Fibroblast of skin of scalp (primary cell): ENCODE measurements around the gene ART5.
A peak's percentile ranks its signal among the peaks of the same experiment; 100 is the strongest.
"Not testable (repeated sequence)": the region's sequence is repeated elsewhere in the genome, so short reads cannot be mapped to it uniquely, and the experiment has no call there.

Experiments used
- DNase-seq: peaks from one replicate; pipeline ENCODE4 v3.0.0-alpha.2; 2013

ART5 gene

GRCh38 chr11:3616721-3617460 lies 24.9 kb downstream of the ART5 start:
- no peak for DNase-seq

- DNase-seq: no peak
These were observed 25.8 kb downstream of the ART5 start for GRCh38 chr11:3615998-3616397.

- peak; percentile 21 for DNase-seq
These were observed 27.0 kb downstream of the ART5 start for GRCh38 chr11:3614742-3615171.

- DNase-seq: no peak
These were observed 27.6 kb downstream of the ART5 start for GRCh38 chr11:3613998-3614741.

GRCh38 chr11:3611976-3612678 lies 29.7 kb downstream of the ART5 start:
- DNase-seq: no peak

- no peak for DNase-seq
These were observed 30.9 kb downstream of the ART5 start for GRCh38 chr11:3610846-3611245.

- peak; percentile 40 for DNase-seq
These were observed 32.2 kb downstream of the ART5 start for GRCh38 chr11:3609416-3610265.

- no peak for DNase-seq
These were observed 36.0 kb downstream of the ART5 start for GRCh38 chr11:3605771-3606203.

GRCh38 chr11:3605283-3605662 lies 36.5 kb downstream of the ART5 start:
- DNase-seq: no peak

GRCh38 chr11:3604167-3604566 lies 37.6 kb downstream of the ART5 start:
- no peak for DNase-seq

- not testable (repeated sequence) for DNase-seq
These were observed 41.6 kb downstream of the ART5 start for GRCh38 chr11:3600201-3600600.

- not testable (repeated sequence) for DNase-seq
These were observed 44.0 kb downstream of the ART5 start for GRCh38 chr11:3597743-3598142.

GRCh38 chr11:3591326-3591725 lies 50.5 kb downstream of the ART5 start:
- not testable (repeated sequence) for DNase-seq

GRCh38 chr11:3590193-3590592 lies 51.6 kb downstream of the ART5 start:
- not testable (repeated sequence) for DNase-seq

GRCh38 chr11:3588776-3589175 lies 53.0 kb downstream of the ART5 start:
- not testable (repeated sequence) for DNase-seq
